ENCODE results near the gene LCN2.
"Not testable (repeated sequence)": the region's sequence is repeated elsewhere in the genome, so short reads cannot be mapped to it uniquely, and the experiment has no call there.

The LCN2 gene

GRCh38 chr9:128131346-128131745 is 17.9 kb upstream of the LCN2 start:
- not testable (repeated sequence) for H3K36me3 ChIP-seq (ENCODE audit: insufficient read depth, low read length); H3K4me3 ChIP-seq (ENCODE audit: low read length); H3K4me1 ChIP-seq (ENCODE audit: insufficient read depth, low read length); H3K27ac ChIP-seq (ENCODE audit: low read depth, low read length); H3K9me3 ChIP-seq (ENCODE audit: insufficient read depth, low read depth, low read length); H3K9ac ChIP-seq (ENCODE audit: low read depth, low read length)
- H3K27me3 ChIP-seq (ENCODE audit: insufficient read depth, low read length): peaks cover 12% of the 10 kb centered on the region; the same call in 1 of the 2 replicates
- WGBS: 89% methylated on average over 8 of the region's 8 CpGs

GRCh38 chr9:128132139-128132538 is 17.1 kb upstream of the LCN2 start:
- peaks cover 12% of the 10 kb centered on the region; the same call in 1 of the 2 replicates for H3K27me3 ChIP-seq (ENCODE audit: insufficient read depth, low read length)
- H3K36me3 ChIP-seq (ENCODE audit: insufficient read depth, low read length); H3K9me3 ChIP-seq (ENCODE audit: insufficient read depth, low read depth, low read length); H3K4me3 ChIP-seq (ENCODE audit: low read length); H3K27ac ChIP-seq (ENCODE audit: low read depth, low read length); H3K4me1 ChIP-seq (ENCODE audit: insufficient read depth, low read length); H3K9ac ChIP-seq (ENCODE audit: low read depth, low read length): not testable (repeated sequence)
- WGBS: 86% methylated on average over 8 of the region's 8 CpGs

- 82% methylated on average over 8 of the region's 8 CpGs for WGBS
- not testable (repeated sequence) for H3K36me3 ChIP-seq (ENCODE audit: insufficient read depth, low read length); H3K4me1 ChIP-seq (ENCODE audit: insufficient read depth, low read length); H3K27ac ChIP-seq (ENCODE audit: low read depth, low read length); H3K4me3 ChIP-seq (ENCODE audit: low read length); H3K9me3 ChIP-seq (ENCODE audit: insufficient read depth, low read depth, low read length); H3K27me3 ChIP-seq (ENCODE audit: insufficient read depth, low read length); H3K9ac ChIP-seq (ENCODE audit: low read depth, low read length)
Observed at GRCh38 chr9:128135561-128135960, 13.7 kb upstream of the LCN2 start.

- Histone ChIP-seq H3K4me1 (ENCODE audit: insufficient read depth, low read length) (no peaks in the 10 kb centered on the region), H3K27ac (ENCODE audit: low read depth, low read length) (no peak overlapping the region), H3K9me3 (ENCODE audit: insufficient read depth, low read depth, low read length) (no peaks in the 10 kb centered on the region), H3K9ac (ENCODE audit: low read depth, low read length) (no peak overlapping the region), H3K27me3 (ENCODE audit: insufficient read depth, low read length) (peaks cover 3% of the 10 kb centered on the region; the same call in 1 of the 2 replicates), H3K4me3 (ENCODE audit: low read length) (no peak overlapping the region), H3K36me3 (ENCODE audit: insufficient read depth, low read length) (no peaks in the 10 kb centered on the region)
- WGBS: 92% methylated on average over 18 of the region's 18 CpGs
Observed at GRCh38 chr9:128136816-128137793, 12.1 kb upstream of the LCN2 start.

GRCh38 chr9:128138001-128138400 is 11.3 kb upstream of the LCN2 start:
- 97% methylated on average over 3 of the region's 3 CpGs for WGBS
- Histone ChIP-seq H3K9me3 (ENCODE audit: insufficient read depth, low read depth, low read length) (no peaks in the 10 kb centered on the region), H3K27ac (ENCODE audit: low read depth, low read length) (no peak overlapping the region), H3K4me3 (ENCODE audit: low read length) (no peak overlapping the region), H3K9ac (ENCODE audit: low read depth, low read length) (no peak overlapping the region), H3K4me1 (ENCODE audit: insufficient read depth, low read length) (no peaks in the 10 kb centered on the region), H3K27me3 (ENCODE audit: insufficient read depth, low read length) (peaks cover 3% of the 10 kb centered on the region; the same call in 1 of the 2 replicates), H3K36me3 (ENCODE audit: insufficient read depth, low read length) (no peaks in the 10 kb centered on the region)

GRCh38 chr9:128139621-128140020 is 9.6 kb upstream of the LCN2 start:
- Histone ChIP-seq H3K27ac (ENCODE audit: low read depth, low read length) (no peak overlapping the region), H3K4me3 (ENCODE audit: low read length) (no peak overlapping the region), H3K9me3 (ENCODE audit: insufficient read depth, low read depth, low read length) (no peaks in the 10 kb centered on the region), H3K4me1 (ENCODE audit: insufficient read depth, low read length) (no peaks in the 10 kb centered on the region), H3K9ac (ENCODE audit: low read depth, low read length) (no peak overlapping the region), H3K27me3 (ENCODE audit: insufficient read depth, low read length) (no peaks in the 10 kb centered on the region), H3K36me3 (ENCODE audit: insufficient read depth, low read length) (no peaks in the 10 kb centered on the region)
- 90% methylated on average over 8 of the region's 16 CpGs for WGBS

GRCh38 chr9:128141604-128142003 is 7.6 kb upstream of the LCN2 start:
- Histone ChIP-seq H3K27me3 (ENCODE audit: insufficient read depth, low read length) (no peaks in the 10 kb centered on the region), H3K9ac (ENCODE audit: low read depth, low read length) (no peak overlapping the region), H3K4me1 (ENCODE audit: insufficient read depth, low read length) (no peaks in the 10 kb centered on the region), H3K4me3 (ENCODE audit: low read length) (no peak overlapping the region), H3K9me3 (ENCODE audit: insufficient read depth, low read depth, low read length) (no peaks in the 10 kb centered on the region), H3K36me3 (ENCODE audit: insufficient read depth, low read length) (no peaks in the 10 kb centered on the region), H3K27ac (ENCODE audit: low read depth, low read length) (no peak overlapping the region)
- WGBS: 94% methylated on average over 3 of the region's 3 CpGs

GRCh38 chr9:128142061-128142460 is 7.2 kb upstream of the LCN2 start:
- no peak overlapping the region for H3K27ac ChIP-seq (ENCODE audit: low read depth, low read length)
- no peaks in the 10 kb centered on the region for H3K27me3 ChIP-seq (ENCODE audit: insufficient read depth, low read length)
- WGBS: 76% methylated on average over 4 of the region's 4 CpGs
- no peaks in the 10 kb centered on the region for H3K36me3 ChIP-seq (ENCODE audit: insufficient read depth, low read length)
- H3K4me1 ChIP-seq (ENCODE audit: insufficient read depth, low read length): no peaks in the 10 kb centered on the region
- H3K4me3 ChIP-seq (ENCODE audit: low read length): no peak overlapping the region
- no peak overlapping the region for H3K9ac ChIP-seq (ENCODE audit: low read depth, low read length)
- H3K9me3 ChIP-seq (ENCODE audit: insufficient read depth, low read depth, low read length): no peaks in the 10 kb centered on the region

GRCh38 chr9:128142596-128142995 is 6.7 kb upstream of the LCN2 start:
- H3K9me3 ChIP-seq (ENCODE audit: insufficient read depth, low read depth, low read length): no peaks in the 10 kb centered on the region
- 69% methylated on average over 2 of the region's 2 CpGs for WGBS
- H3K4me3 ChIP-seq (ENCODE audit: low read length): no peak overlapping the region
- no peaks in the 10 kb centered on the region for H3K27me3 ChIP-seq (ENCODE audit: insufficient read depth, low read length)
- no peaks in the 10 kb centered on the region for H3K36me3 ChIP-seq (ENCODE audit: insufficient read depth, low read length)
- H3K9ac ChIP-seq (ENCODE audit: low read depth, low read length): no peak overlapping the region
- H3K4me1 ChIP-seq (ENCODE audit: insufficient read depth, low read length): no peaks in the 10 kb centered on the region
- H3K27ac ChIP-seq (ENCODE audit: low read depth, low read length): no peak overlapping the region

GRCh38 chr9:128143525-128144238 is 5.6 kb upstream of the LCN2 start:
- Histone ChIP-seq H3K27me3 (ENCODE audit: insufficient read depth, low read length) (no peaks in the 10 kb centered on the region), H3K27ac (ENCODE audit: low read depth, low read length) (no peak overlapping the region), H3K9ac (ENCODE audit: low read depth, low read length) (no peak overlapping the region), H3K36me3 (ENCODE audit: insufficient read depth, low read length) (no peaks in the 10 kb centered on the region), H3K4me1 (ENCODE audit: insufficient read depth, low read length) (no peaks in the 10 kb centered on the region), H3K4me3 (ENCODE audit: low read length) (no peak overlapping the region), H3K9me3 (ENCODE audit: insufficient read depth, low read depth, low read length) (no peaks in the 10 kb centered on the region)
- 91% methylated on average over 8 of the region's 8 CpGs for WGBS

Measured in HUES64 (cell line).